Smooth muscle cell (in vitro differentiated cells): Measurements from ENCODE around the gene PIRT. TPM values are rescaled to one million over a fixed set of nuclear protein-coding genes. Genes with fewer than 3 reads are reported as not detected.

ENCODE experiments used
- DNase-seq: peaks from one replicate; lab custom pipeline; 2025; ENCODE audit not compliant: unreplicated experiment; lab: John Stamatoyannopoulos, UW
- H2AFZ ChIP-seq: fragments of 200-600 bp; sonication (generic); 2 replicates; pipeline ENCODE4 v1.6.0; 2016; ENCODE audit warnings: antibody characterized with exemption, low read depth, mild to moderate bottlenecking
- H3F3A ChIP-seq: fragments of 200-600 bp; sonication (generic); 2 replicates; pipeline ENCODE4 v1.6.0; 2017; ENCODE audit warnings: antibody characterized with exemption, low read depth
- H3K27ac ChIP-seq: fragments of 200-600 bp; sonication (generic); 2 replicates; pipeline ENCODE4 v1.5.1; 2016; ENCODE audit warnings: low read depth, mild to moderate bottlenecking
- H3K27me3 ChIP-seq: fragments of 200-600 bp; sonication (generic); 2 replicates; pipeline ENCODE4 v1.6.1; 2016; ENCODE audit warnings: low read depth, mild to moderate bottlenecking
- H3K36me3 ChIP-seq: fragments of 200-600 bp; sonication (generic); 2 replicates; pipeline ENCODE4 v1.5.1; 2016; ENCODE audit warnings: low read depth
- H3K4me1 ChIP-seq: fragments of 200-600 bp; sonication (generic); 2 replicates; pipeline ENCODE4 v1.5.1; 2016; ENCODE audit warnings: low read depth
- H3K4me2 ChIP-seq: fragments of 200-600 bp; sonication (generic); 2 replicates; pipeline ENCODE4 v1.6.0; 2016; ENCODE audit warnings: mild to moderate bottlenecking
- H3K4me3 ChIP-seq: fragments of 200-600 bp; sonication (generic); 2 replicates; pipeline ENCODE4 v1.5.1; 2016; ENCODE audit warnings: mild to moderate bottlenecking
- H3K79me2 ChIP-seq: fragments of 200-600 bp; sonication (generic); 2 replicates; pipeline ENCODE4 v1.6.0; 2016; ENCODE audit warnings: low read depth, mild to moderate bottlenecking
- H3K9ac ChIP-seq: fragments of 200-600 bp; sonication (generic); 2 replicates; pipeline ENCODE4 v1.6.0; 2016; ENCODE audit warnings: low read depth
- H3K9me3 ChIP-seq: fragments of 200-600 bp; sonication (generic); replicated peaks from 2 replicates; pipeline ENCODE4 v1.5.1; 2016; ENCODE audit warnings: low read depth
- H4K20me1 ChIP-seq: fragments of 200-600 bp; sonication (generic); 2 replicates; pipeline ENCODE4 v1.6.0; 2016; ENCODE audit warnings: low read depth
- WGBS: methylation state at CpG from one replicate; pipeline ENCODE4 v1.1.7; 2016; ENCODE audit warnings: low lambda C conversion rate; 5-methylcytosine and 5-hydroxymethylcytosine counted together
- polyA plus RNA-seq: library from polyadenylated mRNA; unstranded; fragments of >200 nt; fragmentation: Nextera tagmentation; extraction: Ambion mirVana; gene quantifications from 2 replicates; pipeline ENCODE4 v1.2.1, GENCODE V29; 2016
- total RNA-seq: library from RNA; depleted of rRNA; stranded (reverse); fragments of >200 nt; gene quantifications from 2 replicates; pipeline ENCODE4 v1.2.3, GENCODE V29; 2014
- TF ChIP-seq, protein P1 (sequence below): fragments of 200-600 bp; sonication (generic); IDR thresholded peaks from 2 replicates; pipeline ENCODE4 v1.5.1; 2017; ENCODE audit warnings: borderline replicate concordance, mild to moderate bottlenecking, antibody characterized with exemption; ENCODE audit not compliant: insufficient read depth, poor library complexity, severe bottlenecking

PIRT gene
- total and polyA plus RNA-seq, 2 experiments from 2014 or later = not detected

DNA sequence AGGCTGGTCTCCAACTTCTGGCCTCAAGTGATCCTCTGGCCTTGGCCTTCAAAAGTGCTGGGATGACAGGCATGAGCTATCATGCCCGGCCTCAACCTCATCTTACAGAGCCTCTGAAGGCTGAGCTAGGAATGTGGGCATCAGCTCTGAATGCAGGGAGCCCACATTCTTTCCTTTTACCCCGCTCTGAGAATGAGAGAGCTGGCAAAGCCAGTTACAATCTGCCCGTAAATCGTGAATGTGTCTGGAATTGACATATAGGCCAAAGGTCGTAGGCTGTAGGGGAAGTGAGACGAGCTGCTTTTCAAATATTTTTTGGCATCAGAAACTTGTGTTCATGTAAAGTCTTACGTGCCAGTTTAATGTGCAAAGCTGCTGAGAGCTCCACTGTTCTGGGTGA is 38.5 kb downstream of the PIRT start:
- no peaks in the 10 kb centered on the region for H3F3A ChIP-seq
- WGBS = 80% methylated on average over 7 of the region's 7 CpGs
- no peak overlapping the region for H2AFZ ChIP-seq
- no peaks in the 10 kb centered on the region for H4K20me1 ChIP-seq
- no peak overlapping the region for H3K4me3 ChIP-seq
- no peaks in the 10 kb centered on the region for H3K79me2 ChIP-seq
- no peaks in the 10 kb centered on the region for H3K36me3 ChIP-seq
- no peak overlapping the region for H3K9ac ChIP-seq
- H3K9me3 ChIP-seq = no peaks in the 10 kb centered on the region
- TF ChIP-seq, protein P1, sequence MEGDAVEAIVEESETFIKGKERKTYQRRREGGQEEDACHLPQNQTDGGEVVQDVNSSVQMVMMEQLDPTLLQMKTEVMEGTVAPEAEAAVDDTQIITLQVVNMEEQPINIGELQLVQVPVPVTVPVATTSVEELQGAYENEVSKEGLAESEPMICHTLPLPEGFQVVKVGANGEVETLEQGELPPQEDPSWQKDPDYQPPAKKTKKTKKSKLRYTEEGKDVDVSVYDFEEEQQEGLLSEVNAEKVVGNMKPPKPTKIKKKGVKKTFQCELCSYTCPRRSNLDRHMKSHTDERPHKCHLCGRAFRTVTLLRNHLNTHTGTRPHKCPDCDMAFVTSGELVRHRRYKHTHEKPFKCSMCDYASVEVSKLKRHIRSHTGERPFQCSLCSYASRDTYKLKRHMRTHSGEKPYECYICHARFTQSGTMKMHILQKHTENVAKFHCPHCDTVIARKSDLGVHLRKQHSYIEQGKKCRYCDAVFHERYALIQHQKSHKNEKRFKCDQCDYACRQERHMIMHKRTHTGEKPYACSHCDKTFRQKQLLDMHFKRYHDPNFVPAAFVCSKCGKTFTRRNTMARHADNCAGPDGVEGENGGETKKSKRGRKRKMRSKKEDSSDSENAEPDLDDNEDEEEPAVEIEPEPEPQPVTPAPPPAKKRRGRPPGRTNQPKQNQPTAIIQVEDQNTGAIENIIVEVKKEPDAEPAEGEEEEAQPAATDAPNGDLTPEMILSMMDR = no peak
- peaks cover 3% of the 10 kb centered on the region for H3K4me1 ChIP-seq
- no peak overlapping the region for H3K27ac ChIP-seq
- H3K4me2 ChIP-seq = no peak overlapping the region
- DNase-seq = no peak
- peaks cover 5% of the 10 kb centered on the region for H3K27me3 ChIP-seq

DNA sequence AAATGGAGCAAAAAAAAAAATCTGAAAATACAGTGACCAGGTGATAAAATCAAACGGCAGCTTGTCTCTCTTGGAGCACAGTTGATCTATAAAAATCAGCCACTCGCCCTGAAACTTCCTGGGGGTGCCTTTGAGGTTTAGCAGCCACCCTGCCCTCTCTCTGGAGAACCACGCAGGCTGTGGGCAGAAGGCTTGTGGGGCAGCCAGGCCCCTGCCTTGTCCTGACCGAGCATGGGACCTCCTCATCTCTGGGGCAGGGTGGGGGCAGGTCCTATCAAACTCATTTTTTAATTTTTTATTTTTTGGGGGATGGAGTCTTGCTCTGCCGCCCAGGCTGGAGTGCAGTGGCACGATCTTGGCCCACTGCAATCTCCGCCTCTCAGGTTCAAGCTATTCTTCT is 39.0 kb downstream of the PIRT start:
- TF ChIP-seq, protein P1 = no peak
- DNase-seq = no peak
- H3K79me2 ChIP-seq = no peaks in the 10 kb centered on the region
- peaks cover 5% of the 10 kb centered on the region for H3K27me3 ChIP-seq
- H3K4me1 ChIP-seq = peaks cover 3% of the 10 kb centered on the region
- H4K20me1 ChIP-seq = no peaks in the 10 kb centered on the region
- no peaks in the 10 kb centered on the region for H3F3A ChIP-seq
- no peaks in the 10 kb centered on the region for H3K9me3 ChIP-seq
- WGBS = 86% methylated on average over 7 of the region's 7 CpGs
- no peak overlapping the region for H3K9ac ChIP-seq
- H2AFZ ChIP-seq = no peak overlapping the region
- no peak overlapping the region for H3K4me2 ChIP-seq
- no peak overlapping the region for H3K4me3 ChIP-seq
- H3K36me3 ChIP-seq = no peaks in the 10 kb centered on the region
- H3K27ac ChIP-seq = no peak overlapping the region

DNA sequence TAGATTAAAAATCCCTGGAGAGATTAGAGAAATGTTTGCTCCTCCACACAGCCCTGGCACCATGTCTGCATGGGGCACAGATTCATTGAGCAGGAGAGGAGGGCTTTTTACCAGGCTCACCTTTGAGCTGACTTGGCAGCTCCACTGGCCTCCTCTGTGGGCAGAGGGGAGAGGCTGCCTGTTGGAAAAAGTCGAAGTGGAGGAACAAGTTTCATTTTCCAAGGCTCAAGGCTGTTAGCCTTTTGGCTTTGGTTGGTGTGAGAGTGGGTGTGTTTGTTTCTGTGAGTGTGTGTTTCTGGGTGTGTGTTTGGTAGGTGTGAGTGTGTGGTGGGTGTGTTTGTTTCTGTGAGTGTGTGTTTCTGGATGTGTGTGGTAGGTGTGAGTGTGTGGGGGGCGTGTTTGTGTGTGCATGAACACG is 39.5 kb downstream of the PIRT start:
- H3K36me3 ChIP-seq = no peaks in the 10 kb centered on the region
- no peak overlapping the region for H2AFZ ChIP-seq
- H3K9me3 ChIP-seq = no peaks in the 10 kb centered on the region
- peaks cover 5% of the 10 kb centered on the region for H3K27me3 ChIP-seq
- 67% methylated on average over 3 of the region's 3 CpGs for WGBS
- H3K4me1 ChIP-seq = peaks cover 3% of the 10 kb centered on the region
- H3K27ac ChIP-seq = no peak overlapping the region
- TF ChIP-seq, protein P1 = no peak
- H3K4me3 ChIP-seq = no peak overlapping the region
- H3K79me2 ChIP-seq = no peaks in the 10 kb centered on the region
- no peak overlapping the region for H3K4me2 ChIP-seq
- no peaks in the 10 kb centered on the region for H3F3A ChIP-seq
- no peaks in the 10 kb centered on the region for H4K20me1 ChIP-seq
- H3K9ac ChIP-seq = no peak overlapping the region
- DNase-seq = no peak
